UCSD-AML1 (cell line): ENCODE data around the gene FCHSD2.
"Not testable (repeated sequence)": the region's sequence is repeated elsewhere in the genome, so short reads cannot be mapped to it uniquely, and the experiment has no call there.

ENCODE experiments used
- DNase-seq: peaks from one replicate; lab custom pipeline; 2025; ENCODE audit not compliant: unreplicated experiment; lab: John Stamatoyannopoulos, UW

FCHSD2 gene

GRCh38 chr11:72897506-72897905 lies 244.6 kb downstream of the FCHSD2 start:
- DNase-seq: no peak

GRCh38 chr11:72896431-72896830 lies 245.7 kb downstream of the FCHSD2 start:
- no peak for DNase-seq

- DNase-seq: no peak
These were observed 251.2 kb downstream of the FCHSD2 start for GRCh38 chr11:72890881-72891280.

- no peak for DNase-seq
These were observed 255.5 kb downstream of the FCHSD2 start for GRCh38 chr11:72886619-72887018.

- DNase-seq: no peak
These were observed 256.1 kb downstream of the FCHSD2 start for GRCh38 chr11:72885749-72886609.

GRCh38 chr11:72876147-72876546 lies 266.0 kb downstream of the FCHSD2 start:
- no peak for DNase-seq

- no peak for DNase-seq
These were observed 266.4 kb downstream of the FCHSD2 start for GRCh38 chr11:72875736-72876135.

- no peak for DNase-seq
These were observed 270.1 kb downstream of the FCHSD2 start for GRCh38 chr11:72872012-72872411.

- DNase-seq: no peak
These were observed 271.0 kb downstream of the FCHSD2 start for GRCh38 chr11:72871119-72871518.

- no peak for DNase-seq
These were observed 272.3 kb downstream of the FCHSD2 start for GRCh38 chr11:72869831-72870230.

GRCh38 chr11:72867970-72868369 lies 274.1 kb downstream of the FCHSD2 start:
- DNase-seq: no peak

GRCh38 chr11:72864702-72865655 lies 277.1 kb downstream of the FCHSD2 start:
- DNase-seq: no peak

GRCh38 chr11:72863916-72864315 lies 278.2 kb downstream of the FCHSD2 start:
- DNase-seq: no peak

- no peak for DNase-seq
These were observed 279.0 kb downstream of the FCHSD2 start for GRCh38 chr11:72863091-72863490.

GRCh38 chr11:72860592-72860991 lies 281.5 kb downstream of the FCHSD2 start:
- DNase-seq: no peak

- no peak for DNase-seq
These were observed 282.1 kb downstream of the FCHSD2 start for GRCh38 chr11:72860010-72860409.

GRCh38 chr11:72859126-72859525 lies 283.0 kb downstream of the FCHSD2 start:
- DNase-seq: no peak

- not testable (repeated sequence) for DNase-seq
These were observed 283.9 kb downstream of the FCHSD2 start for GRCh38 chr11:72858267-72858666.

- DNase-seq: no peak
These were observed 285.4 kb downstream of the FCHSD2 start for GRCh38 chr11:72856551-72857345.

GRCh38 chr11:72856065-72856464 lies 286.1 kb downstream of the FCHSD2 start:
- DNase-seq: no peak

GRCh38 chr11:72851726-72852125 lies 290.4 kb downstream of the FCHSD2 start:
- no peak for DNase-seq
